Stimulated activated CD8-positive, alpha-beta memory T cell treated with anti-CD3 and anti-CD28 coated beads, Interleukin-4, amount 100 ng/mL, for 24 hours (primary cell): ENCODE measurements around the gene STAC3.

Experiments
- DNase-seq: peaks from one replicate; pipeline ENCODE4 v3.0.0-alpha.2; 2020; ENCODE audit warnings: low read depth

The STAC3 gene

DNA sequence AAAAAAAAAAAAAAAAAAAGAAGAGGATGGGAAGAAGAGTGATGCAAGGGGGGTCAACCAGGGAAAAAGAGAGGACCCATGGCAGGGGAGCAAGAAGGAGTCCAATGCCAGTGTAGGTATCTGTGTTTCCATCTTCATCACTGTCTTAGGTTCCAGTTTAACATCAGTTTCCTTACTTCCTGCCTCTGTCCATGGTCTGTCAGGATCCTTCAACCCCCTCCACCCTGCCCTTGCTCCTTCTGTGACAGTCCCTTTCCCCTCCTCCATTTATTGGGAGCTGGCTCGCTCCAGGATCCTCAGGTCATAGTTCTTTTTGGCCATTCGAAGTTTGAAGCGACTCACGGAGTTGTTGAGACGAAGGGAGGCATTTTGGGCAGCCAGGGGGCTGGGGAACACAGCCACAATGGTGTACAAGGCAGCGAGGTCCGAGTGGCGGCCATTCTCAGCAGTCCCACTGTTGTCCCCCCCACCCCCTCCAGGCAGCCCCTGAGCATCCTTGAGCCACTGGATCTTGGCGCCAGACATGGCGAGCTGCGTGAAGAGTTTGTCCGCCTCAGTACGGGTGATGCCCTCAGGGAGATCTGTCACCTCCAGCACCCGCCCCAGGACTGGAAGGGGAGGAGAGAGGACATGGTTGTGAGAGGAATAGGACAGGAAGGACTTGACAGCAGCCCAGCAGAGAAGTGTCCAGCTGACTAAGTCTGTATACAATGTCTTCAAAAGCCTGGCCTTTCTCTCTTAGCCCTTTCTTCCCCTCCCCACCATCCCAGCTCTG, 3.7 kb upstream of the STAC3 start:
- no peak for DNase-seq

DNA sequence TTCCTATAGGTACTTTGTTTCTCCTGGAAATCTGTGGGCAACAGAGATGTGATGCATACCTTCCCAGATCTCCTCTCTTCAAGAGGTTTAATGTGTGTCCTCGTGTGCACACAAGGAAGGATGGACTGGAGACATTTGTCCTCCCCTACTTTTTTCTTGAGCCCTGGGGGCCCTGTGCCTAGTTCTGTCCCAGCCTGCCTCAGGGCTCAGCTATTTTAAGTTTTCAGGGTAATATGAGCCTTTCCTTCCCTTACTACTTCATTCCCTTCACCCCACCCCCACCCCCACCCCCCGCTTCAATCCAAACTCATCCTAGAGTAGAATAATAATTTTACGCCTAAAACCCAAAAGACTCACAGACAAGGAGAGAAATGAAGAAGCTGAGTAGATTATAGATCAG, 446 bp downstream of the STAC3 start:
- DNase-seq, result no peak

DNA sequence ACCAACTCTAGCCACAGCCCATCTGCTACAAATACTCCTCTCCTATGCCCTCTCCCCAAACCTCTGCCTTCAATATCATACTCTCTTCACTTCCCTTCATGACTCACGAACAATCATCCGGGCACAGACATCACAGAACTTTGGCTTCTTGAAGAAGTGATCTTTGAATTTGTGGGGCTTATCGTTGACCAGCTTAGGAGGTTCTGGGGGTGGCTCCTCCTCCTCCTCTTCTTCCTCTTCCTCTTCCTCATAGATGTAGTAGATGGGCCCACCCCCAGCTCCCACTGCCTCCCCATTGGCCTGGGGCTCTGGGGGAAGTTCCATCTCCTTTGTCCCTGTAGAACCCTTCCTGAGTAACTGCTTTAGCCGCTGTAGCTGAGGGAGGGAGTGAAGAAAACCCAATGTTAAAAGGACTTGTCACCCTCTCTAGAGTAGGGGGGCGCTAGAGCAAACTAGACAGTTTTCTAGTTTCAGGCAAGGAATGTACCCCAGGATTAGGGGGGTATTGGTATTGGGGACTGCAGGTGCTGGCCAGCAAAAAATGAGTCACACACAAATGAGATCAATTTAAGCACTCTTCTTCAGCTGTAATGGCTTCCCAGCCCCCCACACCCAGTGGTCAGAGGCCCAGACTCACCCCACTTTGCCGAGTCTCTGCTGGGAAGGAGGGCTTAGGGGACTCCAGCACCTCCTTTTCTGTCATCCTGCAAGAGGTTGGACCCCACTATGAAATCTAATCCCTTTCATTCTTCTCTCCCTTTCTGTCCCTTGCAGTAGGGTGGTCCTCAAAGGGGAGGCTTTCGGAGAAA, 1.8 kb downstream of the STAC3 start:
- DNase-seq, result no peak

DNA sequence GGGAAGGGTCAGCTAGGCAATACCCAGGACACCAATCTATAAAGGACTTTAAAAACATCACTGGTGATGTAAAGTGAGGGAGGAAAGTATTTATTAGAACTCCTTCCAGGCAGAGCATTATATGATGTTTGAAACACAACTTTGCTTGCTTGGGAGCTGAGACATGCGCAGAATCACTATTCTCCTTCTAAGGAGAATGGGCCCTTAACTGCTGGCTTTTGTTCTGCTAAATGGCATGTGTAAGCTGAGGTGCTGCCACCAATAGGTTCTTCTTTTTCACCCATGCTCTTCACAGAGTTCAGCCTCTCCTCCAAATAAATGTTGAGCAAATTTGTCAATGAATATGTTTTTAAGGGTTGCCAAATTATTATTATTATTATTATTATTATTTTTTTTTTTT, 3.9 kb downstream of the STAC3 start:
- DNase-seq, result no peak

DNA sequence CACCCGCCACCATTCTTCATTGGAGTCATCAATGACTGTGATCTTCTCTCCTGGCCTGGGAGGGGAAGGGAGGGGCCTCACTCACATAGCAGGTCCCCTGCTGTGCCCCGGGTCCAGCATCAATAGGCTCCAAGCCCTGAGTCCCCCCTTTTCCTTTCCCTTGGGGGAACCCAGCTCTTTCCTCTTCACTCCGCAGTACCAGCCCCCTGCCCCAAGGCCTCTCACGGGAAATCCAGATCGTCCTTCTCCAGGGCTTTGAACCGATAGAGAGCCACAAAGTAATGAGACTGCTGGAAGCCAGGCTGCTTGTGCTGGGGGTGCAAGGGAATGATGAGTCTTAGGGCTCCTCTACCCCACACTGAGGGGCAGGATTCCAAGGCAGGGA, 6.7 kb downstream of the STAC3 start:
- DNase-seq, result no peak

DNA sequence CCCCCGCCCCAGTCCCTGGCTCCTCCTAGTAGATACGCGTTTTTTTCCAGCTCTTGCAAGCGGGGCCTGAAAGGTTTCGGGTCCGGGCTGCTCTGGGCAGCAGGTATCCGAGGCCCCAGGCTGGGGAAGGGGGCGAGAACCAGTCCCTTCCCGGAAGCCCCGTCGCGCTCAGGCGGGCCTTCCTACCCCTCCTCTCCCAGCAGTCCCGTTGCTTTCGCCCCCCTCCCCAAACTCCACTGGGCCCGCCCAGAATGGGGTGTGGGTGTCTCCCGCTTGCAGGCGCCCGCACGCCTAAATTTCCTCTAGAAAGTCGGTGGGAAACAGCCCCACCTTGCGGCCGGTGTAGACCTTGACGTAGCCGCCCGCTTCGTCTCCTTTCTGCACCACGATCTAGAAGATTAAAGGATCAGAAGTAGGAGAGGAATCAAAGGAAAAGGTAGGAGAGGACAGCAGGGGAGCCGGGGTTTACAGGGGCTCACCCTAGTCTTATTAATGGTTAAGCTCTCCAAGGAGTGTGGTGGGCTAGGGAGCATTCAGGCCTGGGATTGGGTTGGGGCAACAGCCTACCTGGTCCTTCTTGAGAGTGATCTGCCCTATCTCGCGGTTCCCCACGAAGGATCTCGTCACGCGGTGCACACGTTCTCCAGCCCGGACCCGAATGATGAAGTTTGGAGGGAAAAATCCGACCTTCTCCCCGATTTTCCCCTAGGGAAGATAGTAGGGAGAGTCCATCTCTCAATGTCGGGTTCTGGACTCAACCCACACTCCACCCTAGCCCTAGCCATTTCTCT, 7.3 kb downstream of the STAC3 start:
- DNase-seq, result peak; percentile 70

DNA sequence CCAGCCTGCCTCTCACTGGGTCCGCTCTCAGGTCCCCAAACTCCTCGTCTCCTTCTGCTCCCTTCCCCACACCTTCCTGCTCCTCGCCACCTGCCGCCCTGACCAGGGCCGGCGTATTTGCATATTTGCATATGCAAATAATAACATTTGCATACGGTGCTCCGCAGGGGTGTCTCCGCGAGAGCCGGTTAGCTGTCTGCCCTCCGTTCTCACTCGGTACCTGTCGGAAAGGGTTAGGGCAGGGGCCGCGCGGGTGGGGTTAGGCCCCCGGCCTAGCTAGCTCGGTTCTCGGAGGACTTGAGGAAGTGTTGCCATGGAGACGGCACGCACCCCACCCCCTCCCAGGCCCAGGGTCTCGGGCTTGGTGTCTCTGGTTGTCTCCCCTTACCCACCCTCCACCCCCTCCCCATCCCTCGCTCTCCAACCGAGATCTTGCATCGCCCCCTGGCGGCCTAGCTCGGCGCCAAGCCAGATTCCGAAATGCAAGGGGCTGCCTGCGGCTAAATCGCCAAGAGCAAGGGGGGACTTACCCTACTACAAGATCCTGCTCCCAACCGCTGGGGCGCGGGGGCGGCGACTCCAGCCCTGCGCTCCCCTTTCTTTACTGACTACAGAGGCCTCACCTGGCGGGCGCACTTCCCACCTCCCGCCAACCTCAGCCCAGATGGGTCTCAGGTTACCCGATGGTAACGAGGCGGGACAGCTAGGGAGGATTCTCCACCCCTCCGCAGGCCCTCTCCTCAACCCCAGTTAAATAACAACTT, 8.1 kb downstream of the STAC3 start:
- peak; percentile 58 for DNase-seq

DNA sequence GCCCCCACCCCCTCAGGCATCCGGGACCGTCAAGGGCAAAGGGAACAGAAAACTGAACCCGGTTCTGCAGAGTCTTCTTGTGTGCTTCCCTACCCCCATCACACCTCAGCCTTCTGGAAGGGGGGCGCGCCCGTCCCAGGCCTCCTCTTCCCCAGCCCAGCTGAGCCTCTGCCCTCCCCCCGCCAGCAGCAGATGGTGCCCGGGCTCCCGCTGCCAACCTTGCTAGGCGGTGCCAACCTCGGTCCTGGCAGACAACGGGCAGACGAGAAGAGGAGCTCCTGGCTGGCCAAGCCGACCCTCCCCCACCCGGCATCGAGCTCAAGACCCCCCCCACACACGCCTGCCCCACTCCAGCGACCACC, 8.7 kb downstream of the STAC3 start:
- DNase-seq, result no peak

DNA sequence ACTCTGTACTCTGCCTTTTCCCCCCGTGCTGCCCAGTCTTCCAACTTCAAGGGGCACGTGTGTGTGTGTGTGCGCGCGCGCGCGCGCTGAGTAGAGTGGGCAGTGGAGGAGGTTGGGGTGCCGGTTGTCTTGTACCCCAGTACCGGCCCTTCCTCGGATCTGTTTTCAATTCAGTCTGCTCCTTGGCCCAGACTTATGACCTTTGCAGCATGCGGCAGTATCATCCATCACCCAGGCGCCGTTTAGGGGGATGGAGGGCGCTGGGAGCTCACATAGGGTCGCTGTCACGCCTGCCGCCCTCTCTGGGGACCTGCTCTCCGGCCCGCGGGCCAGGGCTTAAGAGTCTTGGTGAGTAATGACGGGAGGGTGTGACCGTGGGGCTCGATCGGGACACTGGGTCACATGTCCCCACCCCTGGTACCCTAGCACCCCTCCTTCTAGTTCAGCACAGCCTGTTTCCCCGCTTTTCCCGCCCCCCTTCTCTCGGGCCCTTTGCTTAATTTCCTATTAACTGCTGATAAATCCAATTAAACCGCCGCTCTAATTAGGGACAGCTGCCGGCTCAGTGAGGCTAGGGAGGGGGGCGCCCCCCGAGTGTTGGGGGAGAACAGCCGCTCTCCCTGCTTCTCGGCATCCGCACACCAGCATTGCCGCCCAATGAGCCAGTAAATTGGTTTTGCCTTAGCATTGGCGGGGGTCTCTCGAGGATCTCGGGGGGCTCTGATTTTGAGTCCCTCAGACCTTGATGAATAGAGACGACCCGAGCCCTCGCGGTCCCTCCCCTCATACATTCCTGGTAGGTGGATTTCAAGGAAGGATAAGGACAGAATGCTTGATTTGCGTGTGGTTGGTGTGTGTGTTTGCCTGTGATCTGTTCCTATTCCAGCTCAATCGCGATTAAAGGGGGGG, 9.3 kb downstream of the STAC3 start:
- DNase-seq, result no peak

DNA sequence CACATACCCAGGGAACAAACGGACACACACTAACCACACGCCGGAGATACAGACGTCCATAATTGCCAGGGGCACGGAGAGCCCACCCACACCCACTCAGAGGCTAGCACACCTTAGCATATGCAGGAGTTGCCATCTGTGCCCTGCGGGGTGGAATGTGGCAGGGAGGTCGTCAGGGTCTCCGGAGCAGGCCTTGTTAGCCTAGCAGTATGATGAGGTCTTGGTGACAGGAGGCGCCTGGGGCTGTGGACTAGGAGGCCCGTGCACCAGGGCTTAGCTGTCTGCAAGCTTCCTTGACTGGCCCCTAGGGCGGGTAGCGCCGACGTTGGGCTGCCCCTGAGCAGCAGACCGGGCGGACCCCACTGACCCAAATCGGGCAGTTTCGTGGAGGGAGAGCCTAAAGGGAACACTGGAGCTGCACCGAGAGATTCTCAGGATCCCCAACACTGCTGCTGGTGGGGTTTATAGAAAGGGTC, 10.0 kb downstream of the STAC3 start:
- DNase-seq, result no peak

DNA sequence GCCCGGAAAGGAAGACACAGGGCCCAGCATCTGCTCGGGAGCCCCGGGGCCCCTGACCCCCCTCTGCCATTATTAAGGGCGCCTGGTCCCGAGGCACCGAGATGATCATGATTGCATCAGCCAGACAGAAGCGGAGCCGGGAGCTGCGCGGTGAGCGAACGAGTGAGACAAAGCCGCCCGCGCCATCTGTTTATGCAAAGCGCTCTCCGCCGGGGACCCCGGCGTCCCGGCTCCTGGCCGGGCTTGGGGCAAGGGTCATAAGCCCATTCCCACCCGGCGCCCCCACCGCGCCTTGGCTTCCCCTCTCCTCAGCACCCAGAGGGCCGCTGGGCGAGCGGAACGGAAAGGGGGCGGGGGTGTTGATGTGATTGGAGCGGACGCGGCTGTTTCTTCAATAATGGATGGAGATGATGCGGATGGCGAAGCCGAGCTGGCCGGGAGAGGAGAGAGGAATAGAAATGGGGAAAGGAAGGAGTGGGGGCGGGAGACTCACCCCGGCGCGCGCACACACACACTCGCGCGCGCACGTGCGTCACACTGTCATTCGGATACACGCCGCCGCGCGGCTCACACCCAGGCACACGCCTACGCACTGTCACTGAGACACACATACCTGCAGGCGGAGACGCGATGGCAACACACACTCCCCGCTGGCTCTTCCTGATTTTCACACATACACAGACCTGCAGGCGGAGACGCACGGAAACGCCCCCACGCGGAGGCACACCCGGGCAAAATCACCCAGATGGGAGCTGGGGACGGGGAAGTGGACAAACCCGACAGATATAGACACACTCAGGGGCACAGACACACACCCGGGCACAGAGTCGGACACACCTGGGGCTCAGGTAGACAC, 10.7 kb downstream of the STAC3 start:
- DNase-seq, result peak; percentile 52

DNA sequence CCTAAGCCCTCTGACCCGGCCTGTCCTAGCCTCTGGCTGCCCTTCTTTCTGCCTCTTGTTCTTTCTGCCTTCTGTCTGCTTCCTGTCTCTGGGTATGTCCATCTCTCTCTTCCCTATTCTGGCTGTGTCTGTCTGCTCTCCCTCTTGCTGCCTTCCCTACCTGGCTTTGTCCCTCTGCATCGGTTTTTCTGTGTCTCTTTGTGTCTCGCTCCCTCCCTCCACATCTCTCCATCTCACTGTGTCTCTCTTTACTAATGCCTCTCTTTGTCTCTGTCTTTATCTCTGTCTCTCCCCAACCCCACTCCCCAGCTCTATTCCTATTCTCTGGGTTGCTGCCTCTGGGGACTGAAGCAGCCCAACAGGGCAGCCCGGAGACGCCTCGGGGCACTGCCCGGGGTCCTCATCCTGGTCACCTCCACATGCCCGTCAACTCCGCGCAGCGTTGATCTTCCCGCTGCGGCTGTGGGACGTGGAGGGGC, 11.4 kb downstream of the STAC3 start:
- DNase-seq, result no peak

DNA sequence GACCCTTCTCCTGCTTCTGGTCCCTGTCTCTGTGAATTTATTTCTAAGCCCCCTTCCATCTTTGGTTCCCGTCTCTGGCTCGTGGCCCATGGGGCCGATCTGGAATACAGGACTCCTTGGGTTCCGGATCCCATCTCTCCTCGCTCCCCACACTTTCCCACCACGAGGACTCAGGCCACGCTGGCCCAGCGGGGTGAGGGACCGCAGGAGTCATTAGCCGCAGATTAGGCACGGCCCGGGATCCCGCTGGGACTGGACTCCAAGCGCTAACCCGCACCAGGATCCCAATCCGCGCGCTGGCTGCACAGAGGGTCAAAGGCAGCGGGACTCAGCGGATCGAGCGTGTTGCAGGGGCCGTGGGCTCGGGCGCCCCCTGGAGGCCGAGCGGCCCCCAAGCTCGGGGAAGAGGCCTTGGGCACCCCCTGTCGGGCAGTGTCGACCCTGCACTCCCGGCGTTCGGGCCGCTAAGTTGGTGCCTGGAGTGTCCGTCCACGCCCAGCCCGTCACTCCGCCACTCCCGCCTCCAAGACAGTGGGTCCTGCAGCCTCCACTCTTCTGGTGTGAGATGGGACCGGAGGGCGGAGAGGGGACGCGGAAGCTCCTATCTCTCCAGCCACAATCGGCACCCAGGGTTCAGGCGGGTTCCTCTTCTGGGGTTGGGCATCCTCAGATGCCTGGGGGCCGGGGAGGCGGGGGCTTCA, 12.0 kb downstream of the STAC3 start:
- peak; percentile 77 for DNase-seq

DNA sequence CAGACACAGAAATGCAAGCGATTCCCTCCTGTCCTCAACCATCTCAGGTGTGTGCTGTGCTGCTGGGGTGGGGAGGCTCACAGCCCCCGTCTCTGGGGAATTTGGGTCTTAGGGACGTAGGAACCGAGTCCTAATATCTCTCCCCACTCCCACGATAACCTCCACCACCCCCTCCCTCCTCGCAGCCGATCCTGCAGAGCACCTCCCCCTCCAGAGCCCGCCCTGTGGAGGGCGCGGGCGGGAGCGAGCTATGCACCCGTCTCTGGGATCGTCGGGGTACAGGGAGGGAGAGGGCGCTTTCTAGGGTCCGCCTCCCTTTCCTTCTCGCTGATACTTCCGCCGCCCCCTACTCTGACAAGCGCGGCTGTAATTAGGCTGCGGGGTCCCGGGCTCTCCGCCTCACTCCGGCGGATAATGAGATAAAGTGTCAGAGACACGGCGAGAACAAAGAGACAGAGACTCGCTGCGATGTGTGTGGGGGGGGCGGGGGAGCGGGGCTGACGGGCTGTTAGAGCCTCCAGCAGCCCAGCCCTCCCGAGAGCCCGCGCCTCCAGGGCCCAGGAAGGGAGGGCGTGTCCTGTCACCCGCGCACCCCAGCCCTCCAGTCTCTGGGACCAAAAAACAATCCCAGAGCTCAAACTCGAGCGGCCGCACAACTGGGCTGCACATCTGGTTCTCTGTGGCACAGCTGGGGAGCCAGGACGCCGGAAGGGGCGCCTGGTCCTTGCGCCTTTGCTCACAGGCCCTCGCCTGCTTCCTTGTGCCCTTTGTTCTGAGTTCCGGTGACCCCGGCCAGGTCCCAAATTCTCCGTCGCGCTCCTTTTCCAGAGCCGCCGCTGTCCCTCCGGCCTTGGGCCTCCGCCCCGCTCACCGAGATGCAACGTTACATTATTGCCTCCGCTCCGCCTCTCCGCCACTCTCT, 12.8 kb downstream of the STAC3 start:
- no peak for DNase-seq

DNA sequence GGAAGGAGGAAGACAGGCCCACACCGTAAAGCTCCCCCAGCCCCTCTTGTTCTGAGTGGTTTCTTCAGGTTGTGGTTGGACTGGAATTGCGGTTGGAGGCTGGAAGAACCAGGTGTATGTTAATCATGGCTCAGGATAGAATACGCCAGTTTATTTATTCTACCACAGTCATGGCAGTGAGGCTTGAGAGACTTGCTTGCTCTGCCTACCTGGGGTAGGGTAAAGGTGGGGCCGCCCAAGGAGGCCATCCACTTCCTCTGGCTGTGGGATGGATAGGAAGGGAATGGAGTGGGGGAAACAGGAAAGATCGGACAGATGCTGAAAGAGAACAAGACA, 13.4 kb downstream of the STAC3 start:
- no peak for DNase-seq

DNA sequence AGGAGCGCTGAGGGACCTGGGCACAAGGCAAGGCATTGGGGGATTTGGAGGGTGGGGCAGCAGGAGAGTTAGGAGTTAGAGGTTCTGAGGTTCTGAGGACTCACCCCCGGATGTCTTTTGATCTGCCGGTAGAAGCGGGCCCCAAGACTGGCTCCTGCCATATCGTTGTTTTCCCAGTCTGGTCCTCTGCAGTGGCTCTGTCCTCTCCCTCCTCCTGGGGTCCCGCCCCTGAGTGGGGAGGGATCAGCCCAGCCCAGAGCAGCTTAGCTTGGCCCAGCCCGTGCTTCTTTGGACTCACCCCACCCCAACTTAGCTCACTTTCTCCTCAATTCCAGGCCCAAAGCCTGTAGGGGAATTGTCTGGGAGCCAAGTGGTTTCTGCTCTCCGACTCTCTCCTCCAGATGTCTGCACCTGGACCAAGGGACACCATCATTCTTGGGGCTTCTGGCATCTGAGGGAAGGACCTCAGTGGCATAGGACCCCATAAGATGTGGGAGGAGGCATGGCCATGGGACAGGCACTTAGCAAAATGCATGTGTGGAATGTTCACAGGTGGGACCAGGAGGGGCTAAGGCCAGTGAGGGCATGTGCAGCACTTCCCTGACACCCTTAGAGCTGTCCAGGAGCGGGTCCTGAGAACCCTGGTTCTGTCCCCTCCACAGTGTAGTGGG, 13.9 kb downstream of the STAC3 start:
- no peak for DNase-seq

DNA sequence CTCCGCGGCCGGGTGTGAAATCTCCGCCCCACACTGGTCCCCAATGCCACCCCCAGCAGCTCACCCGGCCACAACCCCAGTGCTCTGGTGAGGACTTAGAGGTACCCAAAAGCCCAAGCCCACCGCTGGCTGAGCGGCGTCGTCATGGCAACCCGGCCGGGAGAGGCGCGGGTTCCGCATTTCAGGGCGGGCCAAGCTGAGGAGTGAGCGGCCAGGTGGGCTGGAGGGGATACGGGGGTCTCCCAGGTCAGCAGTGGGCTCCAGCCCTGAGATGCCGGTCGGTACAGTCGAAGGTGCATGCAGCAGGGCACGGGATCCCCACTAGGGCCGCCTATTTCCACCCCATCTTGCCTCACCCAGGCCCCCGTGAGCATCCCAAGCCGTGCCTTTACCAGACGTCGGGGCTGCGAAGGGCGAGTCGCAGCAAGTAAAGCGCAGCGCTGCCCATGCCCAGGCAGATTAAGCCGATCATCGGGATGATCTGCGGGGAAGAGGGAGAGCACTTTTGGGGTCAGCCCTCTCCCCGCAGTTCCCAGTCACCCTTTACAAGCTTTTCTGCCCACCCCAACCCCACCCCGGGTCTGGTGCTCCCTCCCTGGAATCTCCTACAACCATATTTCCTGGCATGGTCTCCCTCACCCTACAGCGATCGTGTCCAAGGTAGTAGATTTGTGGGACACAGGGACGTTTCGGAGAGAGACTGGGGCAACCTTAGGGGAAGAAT, 14.6 kb downstream of the STAC3 start:
- DNase-seq, result no peak
